Tibial nerve (tissue), 4 donors: Measurements from ENCODE around the gene RPA1.

Source experiments
- CTCF ChIP-seq, 5 experiments: fragments of 200-600 bp in 3 of 5; fragments of 450-650 bp in 2 of 5; sonication (generic) in 3 of 5; IDR thresholded peaks; one replicate each; pipeline ENCODE4 v1.5.1; 2016 to 2019; ENCODE audit warnings: antibody characterized with exemption in 5 of 5, mild to moderate bottlenecking in 3 of 5, moderate library complexity in 2 of 5
- EP300 ChIP-seq, 2 donors: sonication (generic); formaldehyde crosslinking; IDR thresholded peaks; one replicate each; pipeline ENCODE4 v1.6.1; 2017; ENCODE audit warnings: antibody characterized with exemption in 2 of 2, mild to moderate bottlenecking in 1 of 2
- POLR2A ChIP-seq, 2 donors: fragments of 450-650 bp; IDR thresholded peaks; one replicate each; pipeline ENCODE4 v1.6.1; 2017; ENCODE audit warnings: antibody characterized with exemption in 2 of 2, mild to moderate bottlenecking in 2 of 2, moderate library complexity in 2 of 2

GRCh38 chr17:1839516-1839915, 9.7 kb downstream of the RPA1 start:
- TF ChIP-seq POLR2A (IDR thresholded peaks at IDR 0.05) = no peak
- no peak for TF ChIP-seq CTCF (IDR thresholded peaks at IDR 0.05)
- no peak for TF ChIP-seq EP300 (IDR thresholded peaks at IDR 0.05)
